ENCODE measurements around the gene DHRS13. TPM values are rescaled to one million over a fixed set of nuclear protein-coding genes. Genes with fewer than 3 reads are reported as not detected.

The DHRS13 gene
- polyA plus RNA-seq, 1 donor from 2014 or later: 91.1 TPM

- Histone ChIP-seq H3K9me2 (ENCODE audit: insufficient read depth, low read length) (no peaks in the 10 kb centered on the region), H4K20me1 (ENCODE audit: insufficient read depth) (no peaks in the 10 kb centered on the region), H3K4me3 (ENCODE audit: low read length) (peak overlapping the region; percentile 68), H3K27me3 (ENCODE audit: insufficient read depth, low read depth, low read length) (no peaks in the 10 kb centered on the region), H2AFZ (ENCODE audit: low read depth, low read length) (peak overlapping the region; percentile 57), H3F3A (ENCODE audit: insufficient read depth, low read length, poor library complexity, severe bottlenecking) (peaks cover 2% of the 10 kb centered on the region), H3K9ac (ENCODE audit: low read length) (peak overlapping the region; percentile 84), H3K4me2 (ENCODE audit: low read length) (peak overlapping the region; percentile 77), H3K79me2 (replicated peaks; ENCODE audit: insufficient read depth, low read length) (peaks cover 34% of the 10 kb centered on the region), H3K9me3 (ENCODE audit: low read length) (no peaks in the 10 kb centered on the region), H3K27ac (ENCODE audit: low read length) (peak overlapping the region; percentile 98), H3K36me3 (ENCODE audit: insufficient read depth, low read length) (no peaks in the 10 kb centered on the region)
- peak; percentile 67 for TF ChIP-seq EP300 (conservative IDR thresholded peaks at IDR 0.05; ENCODE audit: poor library complexity, severe bottlenecking)
- TF ChIP-seq, protein P1, sequence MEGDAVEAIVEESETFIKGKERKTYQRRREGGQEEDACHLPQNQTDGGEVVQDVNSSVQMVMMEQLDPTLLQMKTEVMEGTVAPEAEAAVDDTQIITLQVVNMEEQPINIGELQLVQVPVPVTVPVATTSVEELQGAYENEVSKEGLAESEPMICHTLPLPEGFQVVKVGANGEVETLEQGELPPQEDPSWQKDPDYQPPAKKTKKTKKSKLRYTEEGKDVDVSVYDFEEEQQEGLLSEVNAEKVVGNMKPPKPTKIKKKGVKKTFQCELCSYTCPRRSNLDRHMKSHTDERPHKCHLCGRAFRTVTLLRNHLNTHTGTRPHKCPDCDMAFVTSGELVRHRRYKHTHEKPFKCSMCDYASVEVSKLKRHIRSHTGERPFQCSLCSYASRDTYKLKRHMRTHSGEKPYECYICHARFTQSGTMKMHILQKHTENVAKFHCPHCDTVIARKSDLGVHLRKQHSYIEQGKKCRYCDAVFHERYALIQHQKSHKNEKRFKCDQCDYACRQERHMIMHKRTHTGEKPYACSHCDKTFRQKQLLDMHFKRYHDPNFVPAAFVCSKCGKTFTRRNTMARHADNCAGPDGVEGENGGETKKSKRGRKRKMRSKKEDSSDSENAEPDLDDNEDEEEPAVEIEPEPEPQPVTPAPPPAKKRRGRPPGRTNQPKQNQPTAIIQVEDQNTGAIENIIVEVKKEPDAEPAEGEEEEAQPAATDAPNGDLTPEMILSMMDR (IDR thresholded peaks at IDR 0.05; ENCODE audit: poor library complexity, severe bottlenecking): no peak
- peak; percentile 47 for TF ChIP-seq MXI1 (conservative IDR thresholded peaks at IDR 0.05; ENCODE audit: poor library complexity, severe bottlenecking)
- TF ChIP-seq RAD21 (conservative IDR thresholded peaks at IDR 0.05): no peak
- no peak for TF ChIP-seq EZH2 (IDR thresholded peaks at IDR 0.05; ENCODE audit: borderline replicate concordance, insufficient read depth, low read length, poor library complexity, severe bottlenecking)
- peak; percentile 63 for TF ChIP-seq TAF1 (IDR thresholded peaks at IDR 0.05; ENCODE audit: low read depth)
- TF ChIP-seq REST (IDR thresholded peaks at IDR 0.05; ENCODE audit: borderline replicate concordance): peak; percentile 92
- TF ChIP-seq POLR2AphosphoS5 (IDR thresholded peaks at IDR 0.05): peak; percentile 58
- TF ChIP-seq SMC3 (conservative IDR thresholded peaks at IDR 0.05; ENCODE audit: poor library complexity): no peak
These were observed 49.4 kb upstream of the DHRS13 start for GRCh38 chr17:28951991-28952975.

GRCh38 chr17:28951428-28951990 is 48.6 kb upstream of the DHRS13 start, which contains the start of gene PHF12:
Gene PHF12, minus strand, starts transcription at chr17:28951518. Its CDS starts 558 bp downstream, at chr17:28950960.
- Histone ChIP-seq H3K27me3 (ENCODE audit: insufficient read depth, low read depth, low read length) (no peaks in the 10 kb centered on the region), H3K9me3 (ENCODE audit: low read length) (no peaks in the 10 kb centered on the region), H3K9ac (ENCODE audit: low read length) (peak within 1 kb of the TSS; percentile 99), H3K27ac (ENCODE audit: low read length) (peak within 1 kb of the TSS; percentile 98), H3K9me2 (ENCODE audit: insufficient read depth, low read length) (no peaks in the 10 kb centered on the region), H3K4me3 (ENCODE audit: low read length) (peak within 1 kb of the TSS; percentile 96), H4K20me1 (ENCODE audit: insufficient read depth) (peaks cover 2% of the 10 kb centered on the region), H3K36me3 (ENCODE audit: insufficient read depth, low read length) (no peaks in the 10 kb centered on the region), H3K79me2 (replicated peaks; ENCODE audit: insufficient read depth, low read length) (peaks cover 42% of the 10 kb centered on the region), H3K4me2 (ENCODE audit: low read length) (peak within 1 kb of the TSS; percentile 58), H3F3A (ENCODE audit: insufficient read depth, low read length, poor library complexity, severe bottlenecking) (peaks cover 2% of the 10 kb centered on the region), H2AFZ (ENCODE audit: low read depth, low read length) (peak within 1 kb of the TSS; percentile 57)
- peak; percentile 84 for TF ChIP-seq TAF1 (IDR thresholded peaks at IDR 0.05; ENCODE audit: low read depth)
- TF ChIP-seq POLR2AphosphoS5 (IDR thresholded peaks at IDR 0.05): peak; percentile 72
- no peak for TF ChIP-seq EZH2 (IDR thresholded peaks at IDR 0.05; ENCODE audit: borderline replicate concordance, insufficient read depth, low read length, poor library complexity, severe bottlenecking)
